Measurements from ENCODE around the gene FBXL16.

- no peak for TF ChIP-seq CTCF (IDR thresholded peaks at IDR 0.05; ENCODE audit: poor library complexity, severe bottlenecking)
- no peak for TF ChIP-seq EZH2 (IDR thresholded peaks at IDR 0.05; ENCODE audit: borderline replicate concordance, insufficient read depth, low read length, poor library complexity, severe bottlenecking)
- TF ChIP-seq TAF1 (IDR thresholded peaks at IDR 0.05; ENCODE audit: low read depth): no peak
- TF ChIP-seq EP300 (conservative IDR thresholded peaks at IDR 0.05; ENCODE audit: poor library complexity, severe bottlenecking): peak; percentile 33
- peak; percentile 22 for TF ChIP-seq RAD21 (conservative IDR thresholded peaks at IDR 0.05)
- peak; percentile 59 for TF ChIP-seq POLR2AphosphoS5 (IDR thresholded peaks at IDR 0.05)
- TF ChIP-seq, protein P1, sequence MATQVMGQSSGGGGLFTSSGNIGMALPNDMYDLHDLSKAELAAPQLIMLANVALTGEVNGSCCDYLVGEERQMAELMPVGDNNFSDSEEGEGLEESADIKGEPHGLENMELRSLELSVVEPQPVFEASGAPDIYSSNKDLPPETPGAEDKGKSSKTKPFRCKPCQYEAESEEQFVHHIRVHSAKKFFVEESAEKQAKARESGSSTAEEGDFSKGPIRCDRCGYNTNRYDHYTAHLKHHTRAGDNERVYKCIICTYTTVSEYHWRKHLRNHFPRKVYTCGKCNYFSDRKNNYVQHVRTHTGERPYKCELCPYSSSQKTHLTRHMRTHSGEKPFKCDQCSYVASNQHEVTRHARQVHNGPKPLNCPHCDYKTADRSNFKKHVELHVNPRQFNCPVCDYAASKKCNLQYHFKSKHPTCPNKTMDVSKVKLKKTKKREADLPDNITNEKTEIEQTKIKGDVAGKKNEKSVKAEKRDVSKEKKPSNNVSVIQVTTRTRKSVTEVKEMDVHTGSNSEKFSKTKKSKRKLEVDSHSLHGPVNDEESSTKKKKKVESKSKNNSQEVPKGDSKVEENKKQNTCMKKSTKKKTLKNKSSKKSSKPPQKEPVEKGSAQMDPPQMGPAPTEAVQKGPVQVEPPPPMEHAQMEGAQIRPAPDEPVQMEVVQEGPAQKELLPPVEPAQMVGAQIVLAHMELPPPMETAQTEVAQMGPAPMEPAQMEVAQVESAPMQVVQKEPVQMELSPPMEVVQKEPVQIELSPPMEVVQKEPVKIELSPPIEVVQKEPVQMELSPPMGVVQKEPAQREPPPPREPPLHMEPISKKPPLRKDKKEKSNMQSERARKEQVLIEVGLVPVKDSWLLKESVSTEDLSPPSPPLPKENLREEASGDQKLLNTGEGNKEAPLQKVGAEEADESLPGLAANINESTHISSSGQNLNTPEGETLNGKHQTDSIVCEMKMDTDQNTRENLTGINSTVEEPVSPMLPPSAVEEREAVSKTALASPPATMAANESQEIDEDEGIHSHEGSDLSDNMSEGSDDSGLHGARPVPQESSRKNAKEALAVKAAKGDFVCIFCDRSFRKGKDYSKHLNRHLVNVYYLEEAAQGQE (IDR thresholded peaks at IDR 0.05; ENCODE audit: borderline replicate concordance): no peak
- no peak for TF ChIP-seq SMC3 (conservative IDR thresholded peaks at IDR 0.05; ENCODE audit: poor library complexity)
- TF ChIP-seq MXI1 (conservative IDR thresholded peaks at IDR 0.05; ENCODE audit: poor library complexity, severe bottlenecking): peak; percentile 83
Measured at GRCh38 chr16:679814-680624, 25.6 kb downstream of the FBXL16 start, which contains the start of gene STUB1.
